H1 (cell line): Measurements from ENCODE around the gene LCN10. TPM values are rescaled to one million over a fixed set of nuclear protein-coding genes. Genes with fewer than 3 reads are reported as not detected.

Experiments
- CTCF ChIA-PET: fragments of 300-600 bp; sonication (Branson Sonifier 250); formaldehyde crosslinking; loops from one replicate; lab custom pipeline; 2021; ENCODE audit not compliant: partially characterized antibody; lab: Charles Lee
- POLR2A ChIA-PET: fragments of 300-600 bp; sonication (Branson Sonifier 250); formaldehyde crosslinking; loops from one replicate; lab custom pipeline; 2021; ENCODE audit warnings: inconsistent platforms; ENCODE audit not compliant: partially characterized antibody; lab: Charles Lee
- DNase-seq, 2 experiments: peaks; one replicate each; pipeline versions ENCODE4 v3.0.0 to v3.0.0-alpha.2; 2010 to 2022; ENCODE audit warnings: low spot score in 2 of 2, low read depth in 1 of 2, mixed read lengths in 1 of 2
- FAIRE-seq: peaks from 2 replicates; lab custom pipeline; 2011; peaks lifted over from hg19 to GRCh38; lab: Jason Lieb, UNC
- H2AFZ ChIP-seq: 2 replicates; pipeline ENCODE4 v1.8.1; 2012; ENCODE audit warnings: low read length, inconsistent platforms
- H2AK5ac ChIP-seq: 2 replicates; pipeline ENCODE4 v1.6.1; 2013; ENCODE audit warnings: low read depth, low read length
- H2BK120ac ChIP-seq: replicated peaks from 2 replicates; pipeline ENCODE3; 2013; ENCODE audit warnings: low read depth, low read length, inconsistent platforms
- H2BK12ac ChIP-seq: 2 replicates; pipeline ENCODE4 v1.6.1; 2013; ENCODE audit warnings: low read depth, low read length
- H2BK15ac ChIP-seq: 2 replicates; pipeline ENCODE4 v1.6.1; 2013; ENCODE audit warnings: low read length
- H2BK20ac ChIP-seq: 2 replicates; pipeline ENCODE4 v1.6.1; 2013; ENCODE audit warnings: low read length
- H2BK5ac ChIP-seq: 2 replicates; pipeline ENCODE4 v1.6.1; 2013; ENCODE audit warnings: low read depth, low read length
- H3K14ac ChIP-seq: 2 replicates; pipeline ENCODE4 v1.6.1; 2013; ENCODE audit warnings: inconsistent platforms; ENCODE audit not compliant: insufficient read length
- H3K18ac ChIP-seq: 2 replicates; pipeline ENCODE4 v1.6.1; 2013; ENCODE audit warnings: low read length; ENCODE audit errors: extremely low read depth
- H3K23ac ChIP-seq: 2 replicates; pipeline ENCODE4 v1.6.1; 2013; ENCODE audit warnings: inconsistent platforms; ENCODE audit not compliant: insufficient read length
- H3K23me2 ChIP-seq: 2 replicates; pipeline ENCODE4 v1.6.1; 2013; ENCODE audit warnings: low read depth, low read length
- H3K27ac ChIP-seq: 2 replicates; pipeline ENCODE4 v1.6.1; 2011; ENCODE audit warnings: low read depth, low read length, inconsistent platforms
- H3K27me3 ChIP-seq, 4 experiments: replicated peaks in 1 of 4; 1 replicate in 1 of 4; 2 replicates in 3 of 4; pipeline versions ENCODE4 v1.6.1 to v1.8.1; 2011 to 2013; ENCODE audit warnings: low read length in 3 of 4, mild to moderate bottlenecking in 3 of 4, inconsistent platforms in 2 of 4, mixed read lengths in 2 of 4, moderate library complexity in 1 of 4; ENCODE audit not compliant: control insufficient read depth in 3 of 4, insufficient read depth in 3 of 4; ENCODE audit errors: extremely low read depth in 1 of 4
- H3K36me3 ChIP-seq, 4 experiments: 2 replicates each; pipeline versions ENCODE4 v1.6.1 to v1.8.1; 2011 to 2013; ENCODE audit warnings: mild to moderate bottlenecking in 4 of 4, low read length in 3 of 4, moderate library complexity in 2 of 4, control low read depth in 1 of 4, inconsistent platforms in 1 of 4; ENCODE audit not compliant: insufficient read depth in 4 of 4, control insufficient read depth in 2 of 4
- H3K4ac ChIP-seq: replicated peaks from 2 replicates; pipeline ENCODE3; 2013; ENCODE audit warnings: low read length, low read depth, mixed read lengths, inconsistent platforms; ENCODE audit not compliant: insufficient read length
- H3K4me1 ChIP-seq, 4 experiments: replicated peaks in 1 of 4; 1 replicate in 1 of 4; 2 replicates in 3 of 4; pipeline versions ENCODE4 v1.6.1 to v1.8.1; 2011 to 2013; ENCODE audit warnings: low read length in 3 of 4, inconsistent platforms in 2 of 4, mixed read lengths in 1 of 4; ENCODE audit not compliant: insufficient read depth in 4 of 4, control insufficient read depth in 3 of 4
- H3K4me2 ChIP-seq, 2 experiments: 2 replicates each; pipeline versions ENCODE4 v1.6.1 to v1.8.1; 2011 to 2013; ENCODE audit warnings: low read depth in 2 of 2, low read length in 2 of 2, control low read depth in 1 of 2, inconsistent platforms in 1 of 2, mild to moderate bottlenecking in 1 of 2; ENCODE audit not compliant: insufficient read depth in 1 of 2
- H3K4me3 ChIP-seq, 4 experiments: fragments of 200-600, 300-600 bp in 1 of 4; sonication (generic), shearing (Covaris generic), sonication (Bioruptor Twin) in 1 of 4; 2 replicates each; pipeline versions ENCODE4 v1.5.1 to v1.8.1; 2011 to 2016; ENCODE audit warnings: low read length in 4 of 4, low read depth in 3 of 4, control low read depth in 2 of 4, inconsistent platforms in 2 of 4, mild to moderate bottlenecking in 2 of 4, mixed read lengths in 1 of 4, moderate library complexity in 1 of 4; ENCODE audit not compliant: insufficient read depth in 2 of 4; ENCODE audit errors: extremely low read depth in 1 of 4
- H3K56ac ChIP-seq: replicated peaks from 2 replicates; pipeline ENCODE3; 2013; ENCODE audit warnings: low read depth, mild to moderate bottlenecking, mixed read lengths, low read length, inconsistent platforms; ENCODE audit not compliant: insufficient read length
- H3K79me1 ChIP-seq: 2 replicates; pipeline ENCODE4 v1.6.1; 2013; ENCODE audit warnings: low read depth, low read length, control low read depth
- H3K79me2 ChIP-seq, 2 experiments: 2 replicates each; pipeline versions ENCODE4 v1.6.1 to v1.8.1; 2012 to 2013; ENCODE audit warnings: low read length in 2 of 2, mild to moderate bottlenecking in 2 of 2, inconsistent platforms in 1 of 2; ENCODE audit not compliant: insufficient read depth in 2 of 2, control insufficient read depth in 1 of 2
- H3K9ac ChIP-seq, 4 experiments: replicated peaks in 1 of 4; 1 replicate in 1 of 4; 2 replicates in 3 of 4; pipeline versions ENCODE4 v1.6.1 to v1.8.1; 2011 to 2013; ENCODE audit warnings: low read depth in 3 of 4, low read length in 3 of 4, control low read depth in 2 of 4, mild to moderate bottlenecking in 2 of 4, moderate library complexity in 2 of 4, inconsistent platforms in 1 of 4; ENCODE audit errors: extremely low read depth in 1 of 4
- H3K9me3 ChIP-seq, 2 experiments: 2 replicates each; pipeline versions ENCODE4 v1.6.1 to v1.8.1; 2012 to 2013; ENCODE audit warnings: mild to moderate bottlenecking in 2 of 2, moderate library complexity in 2 of 2, control low read depth in 1 of 2, inconsistent platforms in 1 of 2, low read depth in 1 of 2, low read length in 1 of 2, mixed read lengths in 1 of 2; ENCODE audit not compliant: insufficient read depth in 2 of 2
- H4K20me1 ChIP-seq, 2 experiments: replicated peaks in 1 of 2; 2 replicates each; pipeline versions ENCODE3 to v1.8.1; 2011 to 2013; ENCODE audit warnings: inconsistent platforms in 2 of 2, low read length in 2 of 2, mild to moderate bottlenecking in 1 of 2; ENCODE audit not compliant: insufficient read depth in 2 of 2, control insufficient read depth in 1 of 2
- H4K5ac ChIP-seq: 2 replicates; pipeline ENCODE4 v1.6.1; 2013; ENCODE audit warnings: low read length, low read depth, mixed read lengths, inconsistent platforms; ENCODE audit not compliant: insufficient read length
- H4K8ac ChIP-seq: 2 replicates; pipeline ENCODE4 v1.8.0; 2013; ENCODE audit warnings: mild to moderate bottlenecking, moderate library complexity, low read length, inconsistent platforms; ENCODE audit not compliant: insufficient read depth; ENCODE audit errors: extremely low read depth
- H4K91ac ChIP-seq: replicated peaks from 2 replicates; pipeline ENCODE3; 2013; ENCODE audit warnings: low read length, mixed read lengths, inconsistent platforms; ENCODE audit not compliant: insufficient read length
- POLR2AphosphoS5 ChIP-seq: IDR thresholded peaks from 2 replicates; pipeline ENCODE4 v1.6.1; 2011; ENCODE audit warnings: low read depth, low read length
- USF2 ChIP-seq: IDR thresholded peaks from 2 replicates; pipeline ENCODE4 v1.6.1; 2011; ENCODE audit warnings: low read length, improper control_type of control experiment
- WGBS, 2 experiments: shearing (Covaris generic) in 1 of 2; methylation state at CpG; one replicate each; pipeline versions ENCODE4 v1.1.6 to v1.1.7; 2013 to 2015; ENCODE audit warnings: low lambda C conversion rate in 2 of 2, mixed read lengths in 2 of 2, inconsistent platforms in 1 of 2, low coverage in 1 of 2, missing lambda C conversion rate in 1 of 2; ENCODE audit not compliant: insufficient replicate concordance in 2 of 2, insufficient coverage in 1 of 2, insufficient read length in 1 of 2; ENCODE audit errors: extremely low coverage in 1 of 2, missing lambda C conversion rate in 1 of 2; 5-methylcytosine and 5-hydroxymethylcytosine counted together
- polyA plus RNA-seq, 7 experiments: library from polyadenylated mRNA; depleted of rRNA in 3 of 7; stranded (reverse) in 5 of 7; unstranded in 2 of 7; fragments of >200 nt in 5 of 7; fragments of 200-250 nt in 2 of 7; gene quantifications; 1 replicate in 5 of 7; 2 replicates in 1 of 7; 4 replicates in 1 of 7; pipeline versions ENCODE4 v1.2.1 to v1.2.3, GENCODE V29; 2011 to 2013; ENCODE audit warnings: missing spikeins in 2 of 7, mixed read lengths in 2 of 7
- total RNA-seq: library from RNA; stranded (reverse); fragmentation: NEBNext Ultra II Directional; extraction: Animal tissue kit (Norgen Biotek cat#: 25700); gene quantifications from 2 replicates; pipeline ENCODE4 v1.2.1, GENCODE V29; 2021

The LCN10 gene
- total and polyA plus RNA-seq, 2 of the 8 experiments (the other 6 are each of a cell fraction or from before 2014, with no cell fraction given): 2.6 to 2.8 TPM

- Histone ChIP-seq H3K18ac (no peak overlapping the region), H3K79me2 (peaks cover 0 to 12% of the 10 kb centered on the region in 2 experiments; a peak in 2 of 4 replicates), H3K4me1 (peaks cover 0 to 19% (median 4%) of the 10 kb centered on the region in 4 experiments; a peak in 5 of 7 replicates), H3K4ac (peak overlapping the region; percentile 38), H2BK120ac (no peak overlapping the region), H3K27me3 (no peaks in the 10 kb centered on the region), H3K4me2 (no peak overlapping the region), H2BK12ac (no peak overlapping the region; the same call in 1 of the 2 replicates), H3K27ac (no peak overlapping the region; the same call in 1 of the 2 replicates), H3K9ac (no peak overlapping the region; a peak in 1 of 7 replicates), H3K23ac (no peak overlapping the region), H3K9me3 (no peaks in the 10 kb centered on the region), H3K36me3 (peaks cover 18 to 44% (median 31%) of the 10 kb centered on the region in 4 experiments), H4K91ac (no peak overlapping the region), H4K5ac (no peak overlapping the region), H3K23me2 (no peaks in the 10 kb centered on the region; the same call in 1 of the 2 replicates), H3K56ac (no peak overlapping the region), H2AFZ (no peak overlapping the region), H2BK5ac (no peak overlapping the region), H3K79me1 (peaks cover 9% of the 10 kb centered on the region), H4K8ac (no peak overlapping the region), H2BK15ac (no peak overlapping the region), H2AK5ac (no peak overlapping the region), H4K20me1 (peaks cover 22 to 45% of the 10 kb centered on the region in 2 experiments), H3K4me3 (no peak overlapping the region), H2BK20ac (no peak overlapping the region), H3K14ac (no peak overlapping the region)
- 91% methylated on average over 27 of the region's 30 CpGs; no CpG with 5 or more reads in 1 of the 2 experiments for WGBS, 2 experiments
- ChIA-PET POLR2A (interaction anchor here (1.0 to 11.2 kb wide), 6 partner anchors 8 to 387 kb away, joined by 3 to 223 read pairs (median 10); partner anchors contain the start of genes DIPK1B and LCN10), CTCF (interaction anchor here (0.7 to 9.2 kb wide), 8 partner anchors 7 to 314 kb away, joined by 3 to 62 read pairs (median 3); partner anchors contain the start of gene DIPK1B)
- DNase-seq (no peak), FAIRE-seq (no peak)
- no peak for TF ChIP-seq USF2
- 0 out of 2 replicates have a peak, but pooled peaks have one; percentile 7 for TF ChIP-seq POLR2AphosphoS5
Measured at GRCh38 chr9:136721339-136722092, 21.2 kb downstream of the LCN10 start.
